Mononuclear cell (primary cell): ENCODE results near the gene PRDM1. TPM values are rescaled to one million over a fixed set of nuclear protein-coding genes. Genes with fewer than 3 reads are reported as not detected.

Experiments
- H3K27me3 ChIP-seq: 2 replicates; pipeline ENCODE4 v1.6.0; 2011; ENCODE audit warnings: low read length, control low read depth; ENCODE audit not compliant: insufficient read depth
- H3K4me1 ChIP-seq: 2 replicates; pipeline ENCODE4 v1.5.1; 2011; ENCODE audit warnings: mild to moderate bottlenecking, low read length, control low read depth; ENCODE audit not compliant: insufficient read depth
- H3K4me3 ChIP-seq: 2 replicates; pipeline ENCODE4 v1.5.1; 2011; ENCODE audit warnings: mild to moderate bottlenecking, low read length, moderate library complexity
- H3K9me3 ChIP-seq: 2 replicates; pipeline ENCODE4 v1.5.1; 2011; ENCODE audit warnings: low read depth, mild to moderate bottlenecking, control low read depth, low read length
- total RNA-seq: library from RNA; depleted of rRNA; stranded (reverse); fragments of >200 nt; gene quantifications from one replicate; pipeline ENCODE4 v1.2.3, GENCODE V29; 2012

Gene PRDM1
- total RNA-seq, 1 donor = 87.0 TPM

DNA sequence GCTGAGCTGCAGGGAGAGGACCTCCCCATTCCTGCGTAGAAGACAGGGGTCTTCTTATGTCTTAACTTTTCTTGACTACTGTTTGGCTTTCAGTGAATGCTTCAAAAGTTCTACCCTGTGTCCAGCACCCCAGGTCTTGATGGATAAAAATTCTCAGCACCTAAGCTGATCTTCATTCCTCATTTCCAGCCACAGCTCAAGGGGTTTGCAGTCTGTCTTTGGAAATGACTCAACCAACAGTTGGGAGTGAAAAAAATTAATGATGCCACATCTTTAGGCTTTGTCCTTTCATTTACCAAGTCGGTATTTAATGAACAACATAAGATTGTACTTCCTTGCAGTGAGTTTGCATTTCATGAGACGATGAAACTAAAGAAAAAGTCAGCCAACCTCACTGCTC, 40.3 kb downstream of the PRDM1 start:
- H3K4me3 ChIP-seq = no peak overlapping the region
- no peaks in the 10 kb centered on the region for H3K27me3 ChIP-seq
- H3K9me3 ChIP-seq = no peaks in the 10 kb centered on the region
- peaks cover 28% of the 10 kb centered on the region for H3K4me1 ChIP-seq

- no peaks in the 10 kb centered on the region for H3K27me3 ChIP-seq
- peaks cover 23% of the 10 kb centered on the region for H3K4me1 ChIP-seq
- no peak overlapping the region for H3K4me3 ChIP-seq
- H3K9me3 ChIP-seq = no peaks in the 10 kb centered on the region
These were observed 43.0 kb downstream of the PRDM1 start for GRCh38 chr6:106128981-106129781.

GRCh38 chr6:106132153-106132698, 46.1 kb downstream of the PRDM1 start:
- Histone ChIP-seq H3K4me1 (no peaks in the 10 kb centered on the region), H3K27me3 (no peaks in the 10 kb centered on the region), H3K9me3 (no peaks in the 10 kb centered on the region), H3K4me3 (no peak overlapping the region)

- H3K4me3 ChIP-seq = no peak overlapping the region
- no peaks in the 10 kb centered on the region for H3K9me3 ChIP-seq
- H3K27me3 ChIP-seq = no peaks in the 10 kb centered on the region
- no peaks in the 10 kb centered on the region for H3K4me1 ChIP-seq
These were observed 46.9 kb downstream of the PRDM1 start for GRCh38 chr6:106133040-106133439.

GRCh38 chr6:106134087-106134770, 48.1 kb downstream of the PRDM1 start:
- no peaks in the 10 kb centered on the region for H3K27me3 ChIP-seq
- H3K9me3 ChIP-seq = no peaks in the 10 kb centered on the region
- no peaks in the 10 kb centered on the region for H3K4me1 ChIP-seq
- H3K4me3 ChIP-seq = no peak overlapping the region

DNA sequence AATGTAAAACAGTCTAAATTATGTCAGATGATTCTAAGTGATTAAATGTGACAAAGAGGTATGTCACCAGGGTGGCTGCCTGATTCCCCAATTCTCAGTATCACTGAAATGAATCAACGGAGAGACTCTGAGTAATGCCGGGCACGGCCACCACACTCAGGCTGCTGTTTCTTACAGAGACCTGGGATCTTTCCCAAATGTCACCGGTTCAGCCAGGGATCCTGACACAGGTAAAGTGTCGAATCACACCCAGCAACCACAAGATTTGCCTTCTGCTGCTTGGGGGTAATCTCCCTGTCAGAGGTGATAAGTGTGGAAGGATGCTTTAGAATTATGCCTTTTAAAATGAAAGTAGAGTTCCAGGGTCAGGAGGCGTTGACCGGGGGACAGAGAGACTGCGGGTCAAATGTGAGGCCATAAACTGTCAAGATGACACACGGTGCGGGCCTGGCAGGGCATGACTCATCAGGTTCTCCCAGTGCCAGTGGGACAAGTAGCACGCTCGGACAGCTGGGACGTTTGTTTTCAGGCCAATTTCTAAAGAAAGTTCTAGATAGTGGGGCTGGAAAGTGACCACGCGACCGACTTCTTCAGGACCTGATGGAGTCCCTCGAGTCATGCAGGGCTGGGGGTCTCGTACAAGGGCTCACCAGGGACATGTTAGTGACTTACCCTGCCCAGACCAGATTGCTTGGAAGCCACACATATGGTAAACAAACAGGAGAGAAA, 48.9 kb downstream of the PRDM1 start:
- Histone ChIP-seq H3K4me1 (no peaks in the 10 kb centered on the region), H3K27me3 (no peaks in the 10 kb centered on the region), H3K4me3 (no peak overlapping the region), H3K9me3 (no peaks in the 10 kb centered on the region)

DNA sequence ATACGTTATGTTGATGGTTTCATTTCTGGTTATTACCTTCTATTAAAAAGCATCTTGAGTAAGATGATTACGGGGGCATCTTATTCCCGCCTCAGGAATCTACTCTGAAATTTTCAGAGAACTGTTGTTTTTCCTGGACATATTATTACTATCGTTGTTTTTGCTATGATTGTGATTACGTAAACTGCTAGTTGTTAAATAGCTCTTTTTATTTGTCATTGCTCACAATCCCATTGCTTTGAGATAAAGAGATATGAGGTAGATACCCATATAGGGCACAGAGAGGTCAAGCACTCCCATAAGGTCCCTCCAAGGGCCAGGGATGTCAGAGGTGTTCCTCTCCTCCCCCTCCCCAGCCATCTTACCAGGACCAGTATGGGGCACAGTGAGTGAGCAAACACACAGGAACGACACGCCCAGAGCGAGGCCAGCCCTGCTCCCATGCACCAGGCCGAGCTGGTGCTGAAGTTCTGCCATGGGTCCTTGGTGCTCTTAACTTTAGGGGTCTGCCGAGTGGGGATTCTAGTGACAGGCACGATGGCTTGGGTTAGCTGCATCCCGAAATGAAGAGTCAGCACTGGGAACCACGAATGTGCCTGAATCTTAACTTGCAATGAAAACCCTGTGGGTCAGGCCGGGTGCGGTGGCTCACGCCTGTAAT, 49.9 kb downstream of the PRDM1 start:
- Histone ChIP-seq H3K27me3 (no peaks in the 10 kb centered on the region), H3K9me3 (no peaks in the 10 kb centered on the region), H3K4me1 (peaks cover 3% of the 10 kb centered on the region), H3K4me3 (no peak overlapping the region)

DNA sequence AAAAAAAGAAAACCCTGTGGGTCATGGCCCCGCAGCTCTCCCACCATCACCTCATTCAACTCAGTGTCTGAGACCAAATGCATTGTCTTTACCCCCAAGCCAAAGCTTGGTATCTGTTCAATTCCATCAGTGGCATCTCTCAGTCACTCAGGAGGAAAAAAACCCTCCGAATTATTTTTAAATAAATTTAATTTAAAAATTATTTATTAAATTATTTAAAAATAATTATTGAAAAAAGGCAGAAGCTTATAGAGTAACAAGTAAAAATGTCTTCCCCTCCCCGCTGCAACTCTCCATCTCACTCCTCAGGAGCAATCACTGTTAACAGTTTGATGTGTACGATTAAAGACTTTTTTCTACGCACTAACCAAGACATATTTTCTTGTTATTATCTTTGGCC, 50.7 kb downstream of the PRDM1 start:
- H3K4me1 ChIP-seq = peaks cover 11% of the 10 kb centered on the region
- H3K9me3 ChIP-seq = no peaks in the 10 kb centered on the region
- no peak overlapping the region for H3K4me3 ChIP-seq
- H3K27me3 ChIP-seq = no peaks in the 10 kb centered on the region

DNA sequence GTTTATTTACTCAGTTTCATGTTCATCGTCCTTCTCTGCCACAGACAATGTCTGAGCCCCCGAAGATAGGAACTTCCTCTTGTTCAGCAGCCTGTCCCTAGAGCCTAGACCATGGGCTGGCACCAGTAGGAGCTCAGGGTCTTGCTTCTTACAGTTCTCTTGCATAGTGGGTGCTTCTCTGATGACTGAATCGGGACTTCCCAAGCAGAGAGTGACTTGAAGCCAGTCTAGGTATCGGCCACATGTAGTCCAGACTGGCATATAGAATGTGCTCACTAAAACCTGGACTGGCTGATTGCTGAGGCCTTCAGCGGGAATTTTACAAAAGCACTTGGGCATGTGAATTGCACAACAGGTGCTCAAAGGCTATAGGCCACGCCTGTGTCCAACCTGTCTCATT, 52.0 kb downstream of the PRDM1 start:
- no peaks in the 10 kb centered on the region for H3K27me3 ChIP-seq
- H3K4me3 ChIP-seq = no peak overlapping the region
- no peaks in the 10 kb centered on the region for H3K9me3 ChIP-seq
- H3K4me1 ChIP-seq = peaks cover 24% of the 10 kb centered on the region

DNA sequence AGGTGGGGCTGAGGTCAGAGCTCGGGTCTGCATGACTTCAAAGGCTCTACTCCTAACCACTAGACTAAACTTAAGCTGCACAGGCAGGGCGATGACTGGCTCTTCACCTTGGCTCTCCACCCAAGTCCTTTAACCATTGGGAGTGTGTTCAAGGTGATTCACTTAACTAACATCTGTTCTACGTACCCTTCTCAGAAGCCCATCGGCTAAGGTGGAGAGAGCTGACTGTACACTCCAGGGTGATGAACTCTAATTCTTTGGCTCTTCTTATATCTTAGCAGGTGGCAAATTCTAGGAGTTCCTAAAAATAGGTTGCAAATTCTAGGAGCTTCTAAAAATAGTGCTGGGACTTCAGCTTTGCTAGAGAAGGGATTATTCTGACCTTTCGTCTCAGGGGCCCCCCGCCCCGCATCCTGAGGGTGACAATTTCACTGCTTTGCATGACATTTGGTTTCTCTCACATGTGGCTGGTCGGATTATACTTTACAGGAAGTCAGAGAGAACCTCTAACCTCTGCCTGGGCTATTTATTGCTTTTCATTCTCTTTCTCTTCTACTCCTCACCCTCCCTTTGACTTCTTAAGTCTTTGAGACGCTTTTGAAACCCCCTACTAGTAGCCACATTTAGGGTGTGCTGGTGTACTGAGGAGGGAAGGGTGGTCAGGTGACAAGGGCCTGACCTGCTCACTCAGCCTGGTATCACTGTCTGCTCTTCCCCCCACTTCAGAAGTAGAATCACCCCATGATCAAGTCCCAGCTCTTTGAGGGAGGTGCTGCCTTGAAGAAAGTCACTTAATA, 55.5 kb downstream of the PRDM1 start:
- no peaks in the 10 kb centered on the region for H3K27me3 ChIP-seq
- peaks cover 29% of the 10 kb centered on the region for H3K4me1 ChIP-seq
- no peaks in the 10 kb centered on the region for H3K9me3 ChIP-seq

DNA sequence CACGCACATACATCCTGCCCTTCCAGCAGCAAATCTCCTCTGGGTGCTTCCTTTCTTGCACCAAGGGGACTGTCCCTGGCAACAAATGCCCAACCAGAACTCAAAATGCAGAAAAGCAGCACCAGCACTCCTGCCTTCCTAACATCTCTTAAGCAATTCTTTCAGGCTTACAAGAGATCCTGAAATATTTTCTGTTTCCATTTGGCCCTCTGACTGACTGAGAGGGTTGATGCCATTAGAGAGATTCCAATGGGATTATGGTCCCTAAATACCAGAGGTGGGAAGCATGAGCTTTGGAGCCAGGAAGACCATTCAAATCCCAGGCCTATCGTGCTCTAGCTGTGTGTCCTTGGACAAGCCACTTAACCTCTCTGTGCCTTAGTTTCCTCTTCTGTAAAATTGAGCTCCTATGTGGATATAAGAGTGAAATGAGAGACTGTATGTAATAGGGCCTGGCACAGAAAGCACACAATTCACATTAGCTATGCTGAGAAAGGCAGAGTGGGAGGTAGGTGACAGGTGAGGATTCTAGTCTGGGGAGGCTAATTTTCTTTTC, 56.8 kb downstream of the PRDM1 start:
- H3K27me3 ChIP-seq = no peaks in the 10 kb centered on the region
- H3K4me3 ChIP-seq = no peak overlapping the region
- no peaks in the 10 kb centered on the region for H3K9me3 ChIP-seq
- peaks cover 29% of the 10 kb centered on the region for H3K4me1 ChIP-seq

More for the DNA sequence above, 55.5 kb downstream of the PRDM1 start:
- H3K4me3 ChIP-seq = no peak overlapping the region

GRCh38 chr6:106143665-106144064, 57.5 kb downstream of the PRDM1 start:
- H3K9me3 ChIP-seq = no peaks in the 10 kb centered on the region
- H3K4me3 ChIP-seq = no peak overlapping the region
- H3K27me3 ChIP-seq = no peaks in the 10 kb centered on the region
- peaks cover 29% of the 10 kb centered on the region for H3K4me1 ChIP-seq

DNA sequence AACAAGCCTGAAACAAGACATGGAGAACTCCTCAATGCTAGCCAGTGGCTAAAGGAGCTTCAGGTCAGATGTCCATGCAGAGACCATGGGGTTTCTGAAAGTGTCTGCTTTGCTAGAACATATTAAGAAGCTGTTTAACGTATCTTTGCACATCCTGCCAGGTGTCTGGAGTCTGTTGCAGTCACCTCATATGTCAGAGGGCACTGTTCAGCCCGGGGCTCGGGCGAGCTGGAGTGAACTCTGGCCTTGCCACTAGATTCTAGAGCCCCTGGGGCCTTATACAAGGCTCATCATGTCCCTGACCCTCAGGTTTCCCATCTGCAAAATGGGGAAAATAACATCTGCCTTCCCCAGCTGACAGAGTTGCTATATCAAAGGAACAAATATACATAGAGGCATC, 59.0 kb downstream of the PRDM1 start:
- no peak overlapping the region for H3K4me3 ChIP-seq
- no peaks in the 10 kb centered on the region for H3K9me3 ChIP-seq
- H3K4me1 ChIP-seq = peaks cover 29% of the 10 kb centered on the region
- no peaks in the 10 kb centered on the region for H3K27me3 ChIP-seq

GRCh38 chr6:106145741-106146227, 59.6 kb downstream of the PRDM1 start:
- peaks cover 29% of the 10 kb centered on the region for H3K4me1 ChIP-seq
- no peaks in the 10 kb centered on the region for H3K9me3 ChIP-seq
- H3K27me3 ChIP-seq = no peaks in the 10 kb centered on the region
- H3K4me3 ChIP-seq = no peak overlapping the region
